Stimulated activated CD8-positive, alpha-beta memory T cell treated with anti-CD3 and anti-CD28 coated beads, Interleukin-15, amount 100 ng/mL, for 24 hours (primary cell): Measurements from ENCODE around the gene FMN1.

ENCODE experiments used
- DNase-seq: peaks from one replicate; pipeline ENCODE4 v3.0.0-alpha.2; 2020; ENCODE audit warnings: low read depth

The FMN1 gene

GRCh38 chr15:33016405-33017024 lies 178.0 kb downstream of the FMN1 start:
- no peak for DNase-seq

- DNase-seq, result no peak
Observed at GRCh38 chr15:33014586-33014985, 179.9 kb downstream of the FMN1 start.

- DNase-seq, result no peak
Observed at GRCh38 chr15:33013827-33014445, 180.6 kb downstream of the FMN1 start.

GRCh38 chr15:33011976-33012375 lies 182.5 kb downstream of the FMN1 start:
- no peak for DNase-seq

GRCh38 chr15:33009603-33010002 lies 184.9 kb downstream of the FMN1 start:
- DNase-seq, result no peak

GRCh38 chr15:33009026-33009425 lies 185.5 kb downstream of the FMN1 start:
- DNase-seq, result no peak

GRCh38 chr15:33008284-33008995 lies 186.1 kb downstream of the FMN1 start:
- no peak for DNase-seq

GRCh38 chr15:33007303-33007855 lies 187.1 kb downstream of the FMN1 start:
- no peak for DNase-seq

GRCh38 chr15:33005582-33005981 lies 188.9 kb downstream of the FMN1 start:
- DNase-seq, result no peak

- DNase-seq, result no peak
Observed at GRCh38 chr15:33001926-33002325, 192.6 kb downstream of the FMN1 start.

GRCh38 chr15:32998979-32999672 lies 195.4 kb downstream of the FMN1 start:
- no peak for DNase-seq

GRCh38 chr15:32998182-32998581 lies 196.3 kb downstream of the FMN1 start:
- DNase-seq, result no peak

GRCh38 chr15:32994810-32995424 lies 199.6 kb downstream of the FMN1 start:
- DNase-seq, result no peak

- no peak for DNase-seq
Observed at GRCh38 chr15:32993285-32993684, 201.2 kb downstream of the FMN1 start.

GRCh38 chr15:32991619-32992111 lies 202.8 kb downstream of the FMN1 start:
- no peak for DNase-seq

- no peak for DNase-seq
Observed at GRCh38 chr15:32990071-32990470, 204.4 kb downstream of the FMN1 start.

GRCh38 chr15:32987067-32987466 lies 207.4 kb downstream of the FMN1 start:
- DNase-seq, result no peak

- DNase-seq, result no peak
Observed at GRCh38 chr15:32986147-32986546, 208.4 kb downstream of the FMN1 start.

GRCh38 chr15:32983679-32984078 lies 210.8 kb downstream of the FMN1 start:
- DNase-seq, result no peak

- DNase-seq, result no peak
Observed at GRCh38 chr15:32982001-32982400, 212.5 kb downstream of the FMN1 start.

- no peak for DNase-seq
Observed at GRCh38 chr15:32981536-32981935, 213.0 kb downstream of the FMN1 start.

GRCh38 chr15:32979710-32980109 lies 214.8 kb downstream of the FMN1 start:
- DNase-seq, result no peak
